ENCODE results near the gene ENOX1.
"Not testable (repeated sequence)": the region's sequence is repeated elsewhere in the genome, so short reads cannot be mapped to it uniquely, and the experiment has no call there.

The ENOX1 gene

DNA sequence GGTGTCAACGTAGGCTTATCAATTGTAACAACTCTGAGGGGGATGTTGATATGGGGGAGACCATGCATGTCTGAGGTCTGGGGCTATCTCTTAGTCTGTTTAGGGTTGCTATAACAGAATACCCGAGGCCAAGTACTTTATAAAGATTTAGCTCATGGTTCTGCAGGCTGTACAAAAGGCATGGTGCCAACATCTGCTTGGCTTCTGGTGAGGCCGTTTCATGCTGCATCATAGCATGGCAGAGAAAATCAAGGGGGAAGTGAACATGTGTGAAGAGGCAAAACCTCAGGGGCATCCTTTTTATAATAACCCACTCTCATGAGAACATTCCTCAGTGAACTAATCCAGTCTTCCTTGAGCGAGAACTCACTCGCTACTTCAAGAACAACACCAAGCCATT is 353.8 kb downstream of the ENOX1 start:
- DNase-seq (ENCODE audit: low read depth in 2 of 2) = no peak

DNA sequence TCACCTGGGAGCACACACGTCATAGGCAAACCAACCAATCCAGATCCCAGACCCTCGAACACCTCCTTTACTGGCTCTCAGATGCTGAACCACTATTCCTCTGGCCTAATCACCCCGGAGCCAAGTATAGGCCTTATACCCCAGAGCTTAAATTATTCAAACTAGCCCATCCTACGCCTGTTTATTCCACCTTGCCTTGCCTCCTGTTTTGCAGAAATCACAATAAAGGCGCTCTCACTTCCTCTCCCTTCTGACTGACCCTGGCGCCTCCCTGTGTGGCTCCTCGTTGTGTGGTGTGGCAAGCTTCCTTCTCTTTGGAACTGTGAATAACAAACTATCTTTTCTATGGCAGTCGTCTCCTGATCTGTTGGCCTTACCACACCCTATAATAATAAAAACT is 354.9 kb downstream of the ENOX1 start:
- DNase-seq (ENCODE audit: low read depth in 2 of 2) = no peak

DNA sequence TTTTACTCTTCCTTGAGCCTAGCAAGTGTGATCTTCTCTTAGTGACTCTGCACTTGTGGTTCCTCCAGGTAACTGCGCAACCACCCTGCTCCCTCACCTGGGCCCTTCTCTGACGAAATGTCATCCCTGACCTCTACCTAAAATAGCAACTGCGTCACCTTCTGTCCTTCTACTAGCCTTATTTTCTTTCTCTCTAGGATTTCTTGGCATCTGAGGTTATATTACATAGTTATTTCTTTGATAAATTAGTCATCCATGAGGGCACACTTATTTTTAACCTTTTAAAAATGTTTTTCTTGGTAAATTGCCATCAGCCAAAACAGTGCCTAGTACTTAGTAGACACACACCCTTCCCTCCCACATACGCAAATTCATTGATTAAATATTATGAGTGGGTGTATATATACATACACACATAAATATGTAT is 355.5 kb downstream of the ENOX1 start:
- no peak for DNase-seq (ENCODE audit: low read depth in 2 of 2)

DNA sequence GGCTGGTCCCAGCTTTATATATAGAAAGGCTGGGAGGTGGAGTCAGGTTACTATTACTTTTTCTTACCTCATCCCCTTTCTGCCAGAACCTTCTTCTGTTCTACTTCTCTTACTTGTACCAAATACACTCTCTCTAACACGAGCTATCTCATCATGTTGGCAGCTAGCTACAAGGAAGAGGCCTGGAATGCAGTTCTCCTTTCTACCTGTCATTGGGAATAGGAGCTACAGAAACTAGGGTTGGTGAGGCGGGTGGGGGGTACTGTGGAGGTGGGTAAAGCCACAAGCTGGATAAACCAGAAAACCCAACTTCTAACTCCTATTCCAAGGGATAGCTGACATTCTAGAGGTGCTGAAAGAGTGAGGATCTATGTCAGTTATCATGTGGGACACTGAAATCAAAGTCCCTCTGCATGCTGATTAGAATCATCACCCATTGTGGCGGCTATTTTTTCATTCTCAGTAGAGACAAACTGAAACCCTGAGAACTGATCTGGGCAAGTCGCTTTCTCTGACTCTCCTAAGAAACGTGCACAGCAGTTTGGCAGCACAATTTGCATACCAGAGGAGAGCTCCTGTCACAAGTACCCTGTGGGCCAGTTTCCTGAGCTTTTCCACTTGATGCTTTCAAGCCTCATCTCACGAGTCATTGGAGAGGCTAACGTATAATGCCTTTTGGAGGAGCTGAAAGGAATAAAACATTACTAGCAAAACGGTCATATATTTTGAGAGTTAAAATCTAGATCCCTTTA is 358.1 kb downstream of the ENOX1 start:
- no peak for DNase-seq (ENCODE audit: low read depth in 2 of 2)

DNA sequence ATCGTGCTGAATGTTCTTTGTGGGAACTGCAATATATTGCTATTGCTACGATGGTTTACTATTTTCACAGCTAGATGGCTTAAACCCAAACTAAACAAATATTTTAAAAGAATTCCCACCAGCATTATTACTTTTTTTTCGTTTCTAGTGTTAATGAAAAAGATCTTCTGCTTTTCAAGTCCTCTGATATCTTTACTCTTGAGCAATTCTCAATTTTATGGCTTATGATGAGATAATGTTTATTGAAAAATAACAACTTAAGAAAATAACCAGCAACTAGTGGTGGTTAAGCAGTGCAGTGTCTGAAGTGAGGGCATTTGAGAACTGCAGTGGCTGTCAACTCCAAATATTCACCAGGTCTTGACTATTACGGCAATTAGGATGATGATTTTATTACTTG is 360.4 kb downstream of the ENOX1 start:
- DNase-seq (ENCODE audit: low read depth in 2 of 2) = no peak

DNA sequence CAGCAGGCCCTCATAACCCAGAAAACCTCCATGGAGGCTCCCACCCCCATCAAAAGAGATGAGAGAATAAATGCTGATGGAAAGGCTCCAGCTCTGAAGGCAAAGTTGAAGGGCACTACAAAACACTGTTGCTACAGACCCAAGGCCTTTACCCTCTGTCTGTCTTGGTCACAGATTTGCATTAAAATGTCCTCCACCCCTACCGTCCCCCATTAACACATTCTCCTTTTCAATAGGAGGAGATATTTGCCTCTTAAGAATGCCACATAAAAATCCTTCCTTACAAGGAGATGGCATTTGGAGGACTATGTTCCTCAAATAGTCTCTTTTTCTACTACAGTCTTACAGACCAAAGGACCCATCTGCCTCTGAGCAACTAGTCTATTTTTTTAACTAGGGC is 361.5 kb downstream of the ENOX1 start:
- DNase-seq (ENCODE audit: low read depth in 2 of 2) = no peak

DNA sequence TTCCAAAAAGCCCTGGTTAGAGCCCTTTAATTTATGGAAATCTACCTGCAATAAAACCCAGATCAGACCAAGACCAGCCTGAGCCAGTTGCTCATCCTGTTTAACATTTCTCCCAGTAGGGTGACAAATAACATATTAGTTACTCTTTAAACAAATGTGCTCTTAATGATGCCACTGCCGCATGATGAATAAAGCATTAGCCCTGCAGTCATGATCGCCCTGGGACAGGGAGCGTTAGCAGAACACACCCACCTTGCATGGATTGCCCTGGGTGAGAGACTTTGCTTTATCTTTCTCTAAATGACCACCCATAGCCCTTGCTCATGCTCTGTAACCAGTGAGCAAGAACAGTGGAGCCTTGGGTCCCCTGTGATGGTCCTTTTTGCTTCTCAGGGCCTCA is 362.4 kb downstream of the ENOX1 start:
- no peak for DNase-seq (ENCODE audit: low read depth in 2 of 2)

DNA sequence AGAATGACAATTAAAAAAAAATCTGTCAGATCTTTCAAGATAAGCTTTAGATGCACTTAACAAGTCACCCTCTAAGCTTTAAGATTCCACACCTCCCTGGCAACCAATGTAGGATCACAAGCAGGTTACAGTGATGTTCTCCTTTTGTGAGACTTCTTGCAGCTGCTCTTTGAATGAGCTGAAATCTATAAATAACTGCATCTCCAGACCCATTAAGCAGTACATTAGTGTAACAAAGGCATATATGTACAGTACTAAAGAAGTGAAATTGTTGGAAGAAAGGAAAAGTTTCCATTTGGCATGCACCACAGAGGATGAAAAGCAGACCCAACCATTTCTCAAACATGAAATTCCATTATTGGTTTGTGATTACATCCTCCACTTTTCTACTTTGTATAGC is 364.7 kb downstream of the ENOX1 start:
- DNase-seq (ENCODE audit: low read depth in 2 of 2) = no peak

DNA sequence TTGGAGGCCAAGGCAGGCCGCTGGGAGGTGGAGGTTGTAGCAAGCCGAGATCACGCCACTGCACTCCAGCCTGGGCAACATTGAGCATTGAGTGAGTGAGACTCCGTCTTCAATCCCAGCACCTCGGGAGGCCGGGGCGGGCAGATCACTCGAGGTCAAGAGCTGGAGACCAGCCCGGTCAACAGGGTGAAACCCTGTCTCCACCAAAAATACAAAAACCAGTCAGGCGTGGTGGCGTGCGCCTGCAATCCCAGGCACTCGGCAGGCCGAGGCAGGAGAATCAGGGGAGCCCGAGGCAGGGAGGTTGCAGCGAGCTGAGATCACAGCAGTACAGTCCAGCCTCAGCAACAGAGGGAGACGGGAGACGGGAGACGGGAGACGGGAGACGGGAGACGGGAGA is 369.9 kb downstream of the ENOX1 start:
- not testable (repeated sequence) for DNase-seq (ENCODE audit: low read depth in 2 of 2)

DNA sequence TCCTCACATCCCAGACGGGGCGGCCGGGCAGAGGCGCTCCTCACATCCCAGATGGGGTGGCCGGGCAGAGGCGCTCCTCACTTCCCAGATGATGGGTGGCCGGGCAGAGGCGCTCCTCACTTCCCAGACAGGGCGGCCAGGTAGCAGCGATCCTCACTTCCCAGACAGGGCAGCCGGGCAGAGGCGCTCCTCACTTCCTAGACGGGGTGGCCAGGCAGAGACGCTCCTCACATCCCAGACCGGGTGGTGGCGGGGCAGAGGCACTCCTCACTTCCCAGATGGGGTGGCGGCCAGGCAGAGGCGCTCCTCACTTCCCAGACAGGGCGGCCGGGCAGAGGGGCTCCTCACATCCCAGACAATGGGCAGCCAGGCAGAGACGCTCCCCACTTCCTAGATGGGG is 370.4 kb downstream of the ENOX1 start:
- not testable (repeated sequence) for DNase-seq (ENCODE audit: low read depth in 2 of 2)

DNA sequence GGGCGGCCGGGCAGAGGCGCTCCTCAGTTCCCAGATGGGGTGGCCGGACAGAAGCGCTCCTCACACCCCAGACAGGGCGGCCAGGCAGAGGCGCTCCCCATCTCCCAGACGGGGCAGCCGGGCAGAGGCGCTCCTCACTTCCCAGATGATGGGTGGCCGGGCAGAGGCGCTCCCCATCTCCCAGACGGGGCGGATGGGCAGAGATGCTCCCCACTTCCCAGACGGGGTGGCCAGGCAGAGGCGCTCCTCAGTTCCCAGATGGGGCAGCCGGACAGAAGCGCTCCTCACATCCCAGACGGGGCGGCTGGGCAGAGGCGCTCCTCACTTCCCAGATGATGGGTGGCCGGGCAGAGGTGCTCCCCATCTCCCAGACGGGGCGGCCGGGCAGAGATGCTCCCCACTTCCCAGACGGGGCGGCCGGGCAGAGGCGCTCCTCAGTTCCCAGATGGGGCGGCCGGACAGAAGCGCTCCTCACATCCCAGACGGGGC is 370.8 kb downstream of the ENOX1 start:
- DNase-seq (ENCODE audit: low read depth in 2 of 2) = not testable (repeated sequence)

DNA sequence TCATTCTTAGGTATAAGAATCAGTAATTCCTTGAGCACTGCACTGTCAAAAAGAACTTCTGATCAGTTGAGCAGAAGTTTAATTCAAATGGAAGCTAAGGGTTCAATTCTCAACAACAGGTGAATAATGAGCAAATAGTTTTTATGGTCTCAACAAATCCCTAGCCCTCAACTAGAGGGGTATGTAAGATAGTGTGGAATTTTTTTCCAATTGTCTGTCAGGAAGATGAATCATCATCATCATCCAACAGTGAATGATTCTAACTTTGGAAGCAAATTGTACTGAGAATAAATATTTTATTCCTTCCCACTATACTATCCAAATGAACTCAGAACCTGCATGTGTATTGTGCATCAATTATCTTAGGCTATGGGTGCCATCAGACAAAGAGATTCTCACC is 372.7 kb downstream of the ENOX1 start:
- DNase-seq (ENCODE audit: low read depth in 2 of 2) = no peak

DNA sequence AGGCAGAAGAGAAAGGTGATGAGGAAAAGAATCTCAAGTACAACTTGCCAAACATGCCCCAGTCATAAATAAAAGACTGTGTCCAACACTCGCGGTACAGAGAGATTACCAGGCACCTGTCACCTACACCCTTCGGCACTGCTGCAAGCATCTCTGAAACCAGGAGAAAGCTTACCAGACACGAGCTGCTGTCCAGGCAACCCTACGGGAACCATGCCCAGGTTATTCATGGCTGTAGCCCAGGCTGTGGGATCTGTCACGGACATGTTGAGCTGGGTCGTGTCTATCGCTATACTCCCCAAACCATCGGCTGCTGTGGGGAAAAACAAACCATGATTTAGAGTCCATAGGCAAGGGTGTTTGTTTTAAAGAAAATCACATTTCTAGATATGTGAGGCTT is 375.0 kb downstream of the ENOX1 start:
- no peak for DNase-seq (ENCODE audit: low read depth in 2 of 2)

DNA sequence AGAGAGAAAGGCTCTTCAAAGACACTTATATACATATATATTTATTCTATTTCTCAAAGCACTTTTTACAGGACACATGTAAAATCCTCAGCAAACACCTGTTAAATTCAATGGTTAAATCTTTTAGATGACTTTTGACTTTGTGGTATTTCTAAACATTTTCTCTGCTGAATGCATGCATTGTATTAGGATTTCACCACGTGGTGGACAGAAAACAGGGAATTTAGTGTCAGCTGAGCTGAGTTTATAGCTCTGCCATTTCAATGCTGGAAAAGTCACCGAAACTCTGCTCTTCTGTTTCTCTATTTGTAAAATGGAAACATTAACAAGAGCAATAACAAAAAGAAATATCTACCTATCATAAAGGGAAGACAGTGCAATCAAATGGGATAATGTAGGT is 375.6 kb downstream of the ENOX1 start:
- DNase-seq (ENCODE audit: low read depth in 2 of 2) = no peak

DNA sequence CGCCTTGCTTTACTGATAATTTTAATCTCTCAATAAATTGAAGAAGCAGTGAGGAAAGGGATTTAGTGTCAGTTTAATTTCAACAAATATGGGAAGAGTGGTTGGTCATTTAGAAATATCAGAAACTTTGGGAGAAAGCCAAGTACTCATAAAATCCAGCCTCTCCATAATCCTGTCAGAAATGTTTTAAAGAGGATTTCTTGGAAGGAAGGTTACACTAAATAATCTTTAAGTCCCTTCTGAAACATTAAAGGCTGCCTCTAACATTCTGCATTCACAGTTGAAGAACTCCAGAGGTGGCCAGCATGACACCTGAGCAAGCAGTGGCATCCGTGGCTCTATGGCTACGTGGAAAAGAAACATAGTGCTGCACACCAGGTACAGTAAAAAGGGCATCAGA is 378.5 kb downstream of the ENOX1 start:
- DNase-seq (ENCODE audit: low read depth in 2 of 2) = no peak

DNA sequence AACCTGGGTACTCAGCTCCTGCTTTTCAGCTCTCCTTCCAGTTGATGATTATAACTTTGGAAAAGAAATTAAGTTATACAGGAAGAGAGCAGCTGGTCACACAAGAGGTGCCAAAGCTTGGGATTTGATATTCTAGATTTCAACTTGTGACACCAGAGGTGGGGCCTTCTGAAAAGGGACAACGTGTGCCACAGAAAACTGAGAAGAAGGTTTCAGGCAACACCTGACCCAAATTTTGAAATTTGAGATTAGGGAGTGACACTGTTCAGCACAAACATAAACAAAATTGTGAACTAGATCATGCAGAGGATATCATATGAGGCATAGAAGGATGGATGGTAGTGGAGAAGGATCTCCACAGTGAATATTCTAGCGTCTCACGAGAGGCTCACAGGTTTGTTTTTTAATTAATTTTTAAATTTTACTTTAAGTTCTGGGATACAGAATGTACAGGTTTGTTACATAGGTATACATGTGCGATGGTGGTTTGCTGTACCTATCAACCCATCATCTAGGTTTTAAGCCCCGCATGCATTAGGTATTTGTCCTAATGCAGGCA is 379.7 kb downstream of the ENOX1 start:
- no peak for DNase-seq (ENCODE audit: low read depth in 2 of 2)

DNA sequence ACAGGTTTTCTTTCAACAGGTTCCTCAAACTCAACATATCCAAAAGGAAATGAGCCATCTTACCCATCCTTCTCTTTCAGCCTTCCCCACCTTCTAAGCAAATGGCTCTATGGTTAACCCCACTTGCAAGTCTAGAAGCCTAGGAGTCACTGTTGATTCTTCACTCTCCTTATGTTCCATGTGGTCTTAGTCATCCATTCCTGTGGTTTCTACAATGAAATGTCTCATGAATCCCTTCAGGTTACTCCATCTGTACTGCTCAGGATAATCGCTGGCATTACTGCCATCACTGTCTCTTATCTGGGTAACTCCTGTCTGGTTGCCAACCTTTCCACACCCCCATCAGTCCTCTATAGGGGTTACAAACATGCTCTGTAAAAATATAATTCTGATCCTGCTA is 381.3 kb downstream of the ENOX1 start:
- DNase-seq (ENCODE audit: low read depth in 2 of 2) = no peak

DNA sequence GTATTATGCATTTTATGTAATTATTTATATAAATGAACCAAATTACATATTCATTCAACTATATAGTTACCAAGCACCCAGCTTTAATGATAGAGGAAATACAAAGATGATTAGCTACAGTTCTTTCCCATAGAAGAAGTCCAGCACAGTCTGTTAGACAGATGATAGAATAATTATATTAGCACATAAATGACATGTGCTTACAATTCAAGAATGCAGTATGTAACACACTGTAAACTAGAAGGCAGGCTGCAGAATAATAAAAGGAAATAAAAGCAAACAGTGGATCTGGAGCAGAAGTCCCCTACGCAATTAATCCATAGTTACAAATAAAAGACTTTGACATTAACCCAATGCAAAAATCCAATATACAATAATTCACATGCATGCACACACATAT is 384.4 kb downstream of the ENOX1 start:
- DNase-seq (ENCODE audit: low read depth in 2 of 2) = no peak

DNA sequence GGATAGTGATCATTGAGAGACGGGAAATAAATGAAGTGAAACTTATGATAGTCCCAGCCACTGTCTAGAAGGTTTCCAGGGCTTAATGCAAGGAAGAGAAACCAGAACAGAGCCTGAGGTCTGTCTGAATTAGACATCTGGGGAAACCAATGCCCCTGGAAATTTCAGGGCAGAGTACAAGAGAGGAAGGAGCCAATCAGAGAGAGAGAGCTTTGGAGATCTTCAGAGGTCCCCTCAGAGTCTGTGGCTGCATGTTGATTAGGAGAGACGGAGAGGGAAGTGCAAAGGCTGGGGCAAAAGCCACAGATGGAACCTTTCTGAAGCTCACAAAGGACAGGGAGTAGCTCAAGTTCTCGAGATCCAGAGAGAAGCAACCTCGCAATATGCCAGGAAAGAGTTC is 385.4 kb downstream of the ENOX1 start:
- no peak for DNase-seq (ENCODE audit: low read depth in 2 of 2)

DNA sequence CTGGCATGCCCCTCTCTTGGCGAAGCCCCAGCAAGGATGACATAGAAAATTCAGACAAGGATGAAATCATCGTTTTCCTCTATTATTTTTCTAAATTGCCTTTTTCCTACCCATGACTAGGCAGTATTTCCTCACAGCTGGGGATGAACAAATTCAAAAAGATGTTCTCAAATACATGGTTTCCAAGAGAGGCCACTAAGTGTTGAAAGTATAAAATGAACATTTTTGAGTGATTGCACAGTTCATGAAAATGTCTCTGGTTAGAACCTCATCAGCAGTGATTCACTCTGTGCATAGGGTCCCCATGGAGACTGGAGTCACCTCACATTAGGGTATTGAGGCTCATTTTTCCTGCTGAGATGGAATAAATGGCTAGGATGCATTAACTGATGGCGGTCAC is 389.7 kb downstream of the ENOX1 start:
- no peak for DNase-seq (ENCODE audit: low read depth in 2 of 2)

DNA sequence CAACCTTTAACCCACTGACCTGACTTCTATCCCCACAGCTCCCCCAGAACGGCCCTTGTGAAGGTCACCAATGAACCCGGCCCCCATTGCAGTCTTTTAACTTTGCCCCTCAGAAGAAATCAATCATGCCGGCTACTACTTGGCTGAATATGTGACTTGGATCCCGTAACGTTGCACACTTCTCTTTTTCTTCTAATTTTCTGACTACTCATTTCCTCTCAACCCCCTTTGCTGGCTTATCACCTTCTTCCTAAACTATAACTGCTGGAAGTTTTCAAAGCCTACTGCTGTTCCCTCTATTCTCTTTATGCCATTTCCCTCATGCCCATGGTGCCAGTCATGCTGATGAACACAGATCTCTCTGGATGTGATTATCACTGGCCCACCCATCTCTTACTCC is 395.7 kb downstream of the ENOX1 start:
- DNase-seq (ENCODE audit: low read depth in 2 of 2) = no peak

DNA sequence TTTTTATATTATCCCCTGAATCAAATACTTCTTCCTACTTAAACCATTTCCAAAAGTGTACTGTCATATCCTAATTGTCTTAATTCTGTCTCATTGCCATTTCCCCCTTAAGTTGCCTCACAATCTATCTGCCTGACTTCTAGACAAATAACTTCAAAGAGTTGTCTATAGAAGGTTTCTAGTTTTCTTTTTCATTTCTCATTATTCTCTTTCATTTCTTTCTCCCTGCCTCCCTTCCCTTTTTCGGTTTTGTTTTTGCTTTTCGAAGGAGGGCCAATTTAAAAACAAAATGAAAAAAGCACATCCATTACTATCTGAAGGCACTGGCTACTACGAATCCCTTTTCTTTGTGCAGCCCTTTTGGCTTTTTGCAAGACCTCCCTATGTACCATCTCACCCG is 396.2 kb downstream of the ENOX1 start:
- DNase-seq (ENCODE audit: low read depth in 2 of 2) = no peak

DNA sequence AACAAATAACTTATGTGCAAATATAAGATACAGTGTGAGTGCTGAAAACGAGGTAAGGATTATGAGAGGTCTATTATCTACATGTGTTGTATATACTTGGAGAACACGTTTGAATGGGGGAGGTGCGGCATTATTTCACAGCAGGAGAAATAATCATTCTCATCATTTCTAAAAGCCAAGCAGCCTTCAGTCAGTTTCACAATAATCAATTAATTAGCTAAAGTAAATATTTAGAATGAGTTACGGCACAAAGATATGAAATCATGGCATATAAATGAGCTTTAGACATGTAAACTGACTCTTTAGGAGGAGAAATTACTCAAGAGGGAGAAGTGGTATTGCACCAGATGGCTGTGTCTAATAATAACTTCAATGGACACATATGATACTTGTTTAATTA is 396.8 kb downstream of the ENOX1 start:
- no peak for DNase-seq (ENCODE audit: low read depth in 2 of 2)

DNA sequence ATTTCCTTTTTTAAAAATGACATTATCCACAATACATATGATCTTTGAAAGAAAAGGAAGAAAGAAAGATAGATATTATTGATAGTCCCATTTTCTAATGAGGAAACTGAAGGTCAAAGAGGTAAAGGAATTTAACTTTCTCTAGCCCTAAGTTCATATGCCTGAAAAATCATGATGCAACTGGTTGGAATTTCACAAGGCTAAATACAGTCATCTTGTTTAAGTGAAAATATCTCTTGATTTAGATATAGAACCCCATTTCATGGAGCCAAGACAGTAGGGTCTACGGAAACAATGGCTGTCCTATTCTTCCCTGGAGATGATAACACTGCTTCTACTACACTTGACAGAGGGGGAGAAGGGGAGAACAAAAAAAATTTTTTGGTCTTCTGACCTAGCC is 397.2 kb downstream of the ENOX1 start:
- DNase-seq (ENCODE audit: low read depth in 2 of 2) = no peak

Data from stimulated activated CD8-positive, alpha-beta memory T cell treated with anti-CD3 and anti-CD28 coated beads, Interleukin-2, amount 100 ng/mL, for 1 hour (primary cell).